ENCODE data around the gene CCDC12. TPM values are rescaled to one million over a fixed set of nuclear protein-coding genes. Genes with fewer than 3 reads are reported as not detected.

The CCDC12 gene
- 10 to 100 TPM; 57.0 to 59.1 TPM for total RNA-seq

DNA sequence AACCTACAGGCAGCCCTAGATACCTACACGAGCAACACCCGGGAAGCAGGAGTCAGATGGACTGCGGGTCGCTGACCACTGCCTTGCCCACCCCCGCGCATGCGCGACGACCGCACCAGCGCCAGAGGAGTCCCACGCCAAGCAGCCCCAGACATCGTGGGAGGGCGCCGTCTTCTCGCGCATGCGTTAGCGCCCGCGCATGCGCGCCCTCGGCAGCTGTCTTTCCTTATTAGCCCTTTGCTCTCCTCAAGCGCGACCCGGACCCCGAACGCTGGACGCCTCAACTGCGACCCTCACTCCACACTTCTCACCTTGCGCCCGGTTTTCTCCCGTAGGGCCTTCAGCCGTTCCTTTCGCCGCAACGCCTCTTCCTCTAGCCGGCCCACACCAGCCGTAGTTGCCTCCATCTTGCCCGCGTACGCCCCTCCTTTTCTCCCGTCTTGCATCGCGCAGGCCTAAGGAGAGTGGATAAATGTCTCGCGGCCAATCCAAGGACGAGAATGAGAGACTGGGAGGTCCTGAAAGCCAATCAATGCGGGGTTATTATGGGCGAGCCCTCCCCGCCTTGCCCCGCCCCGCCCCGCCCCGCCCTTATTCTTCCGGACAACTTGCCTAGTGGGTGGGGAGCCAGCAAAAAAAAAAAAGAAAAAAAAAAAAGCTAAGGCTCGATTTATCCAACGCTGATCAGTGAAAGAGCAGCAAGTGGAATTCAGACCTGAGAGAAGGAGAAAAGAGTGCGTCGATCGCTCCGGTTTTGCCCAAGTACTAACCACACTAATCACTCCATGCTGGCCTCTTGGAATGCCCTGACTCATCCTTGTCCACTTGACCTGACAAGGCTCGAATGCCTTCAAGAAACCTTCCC lies at the start of gene CCDC12:
CCDC12 (minus strand) TSS at position 420 of the 865 bp plus-strand sequence; CDS start at position 407, 13 bp downstream.
- POLR2A ChIA-PET: interaction anchor here (0.5 to 2.3 kb wide), 7 partner anchors 11 to 674 kb away, joined by 3 to 12 read pairs (median 5); no protein-coding TSS in a partner anchor
- CTCF ChIA-PET: interaction anchor here (0.7 to 1.2 kb wide), 6 partner anchors 11 to 71 kb away, joined by 3 to 7 read pairs (median 4); no protein-coding TSS in a partner anchor

DNA sequence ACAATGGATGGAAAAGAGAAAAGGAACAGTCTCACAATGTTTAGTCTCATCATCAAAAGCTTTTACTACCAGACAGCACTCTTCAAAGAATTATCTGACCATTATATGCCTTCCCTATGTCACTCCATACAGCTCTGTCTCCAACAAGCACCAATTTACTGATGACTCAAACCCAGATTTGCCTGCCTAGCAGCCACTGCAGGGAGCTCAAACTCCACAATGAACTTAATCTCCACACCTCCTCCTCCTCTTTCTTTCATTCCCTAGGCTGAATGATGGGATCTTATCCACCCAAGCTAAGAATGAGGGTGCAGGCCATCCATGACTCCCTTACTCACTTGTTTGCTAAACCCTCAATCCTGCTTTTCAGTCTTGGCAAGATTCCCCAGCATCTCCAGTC lies 48.4 kb upstream of the CCDC12 start:
- CTCF ChIA-PET: interaction anchor here (0.5 kb wide), 1 partner anchor 75 kb away, joined by 3 read pairs; no protein-coding TSS in a partner anchor
- POLR2A ChIA-PET: no interaction called here

GRCh38 chr3:47022641-47023071 lies 46.1 kb upstream of the CCDC12 start:
- ChIA-PET POLR2A (no interaction called here), CTCF (interaction anchor here (0.6 to 0.7 kb wide), 2 partner anchors 47 to 119 kb away, joined by 3 read pairs; no protein-coding TSS in a partner anchor)

DNA sequence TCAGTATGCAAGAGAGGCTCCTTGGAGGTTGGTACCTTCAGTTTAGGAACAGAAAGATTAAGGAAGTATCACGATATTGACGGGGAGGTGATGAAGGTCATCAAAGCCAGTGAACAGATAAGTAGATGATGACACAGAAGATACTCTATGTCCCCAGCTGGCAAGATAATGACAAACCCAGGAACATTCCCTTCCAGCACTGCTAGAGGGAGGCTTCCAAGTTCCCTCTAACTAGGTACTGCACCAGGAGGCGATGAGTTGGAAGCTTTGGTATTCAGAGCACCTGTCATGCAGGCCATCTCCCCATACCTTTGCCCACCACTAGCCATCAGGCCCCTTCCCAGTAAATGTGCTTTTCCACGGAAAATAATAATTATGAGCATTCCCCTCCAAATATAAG lies 43.8 kb upstream of the CCDC12 start:
- CTCF ChIA-PET: interaction anchor here (1.2 kb wide), 1 partner anchor 11 kb away, joined by 4 read pairs; no protein-coding TSS in a partner anchor
- POLR2A ChIA-PET: no interaction called here

DNA sequence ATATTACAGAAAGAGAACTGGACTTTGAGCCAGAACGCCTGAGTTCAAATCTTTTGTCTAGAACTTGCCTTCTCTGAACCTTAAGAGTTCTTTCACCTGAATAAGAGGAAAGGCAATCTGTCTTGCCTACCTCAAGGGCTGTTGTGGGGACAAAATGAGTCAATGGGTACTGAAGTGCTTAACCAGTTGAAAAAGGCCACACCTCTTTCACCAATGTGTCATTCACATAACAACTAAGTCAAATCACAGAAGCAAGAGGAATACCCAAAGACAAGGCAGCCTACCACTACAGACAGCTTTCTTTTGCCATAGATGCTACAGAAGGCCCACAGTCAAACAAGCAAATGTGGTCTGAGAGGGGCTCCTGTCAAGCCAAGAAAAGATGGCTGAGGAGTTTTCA lies 42.7 kb upstream of the CCDC12 start:
- POLR2A ChIA-PET: interaction anchor here (0.5 to 0.6 kb wide), 2 partner anchors 74 to 130 kb away, joined by 3 to 5 read pairs; no protein-coding TSS in a partner anchor
- CTCF ChIA-PET: interaction anchor here (0.8 kb wide), 1 partner anchor 17 kb away, joined by 3 read pairs; no protein-coding TSS in a partner anchor

- POLR2A ChIA-PET: no interaction called here
- CTCF ChIA-PET: no interaction called here
Measured at GRCh38 chr3:47018269-47018611, 41.7 kb upstream of the CCDC12 start.

GRCh38 chr3:47017504-47018268 lies 41.1 kb upstream of the CCDC12 start:
- POLR2A ChIA-PET: interaction anchor here (0.6 to 0.9 kb wide), 2 partner anchors 9 to 11 kb away, joined by 3 to 5 read pairs; no protein-coding TSS in a partner anchor
- CTCF ChIA-PET: no interaction called here

GRCh38 chr3:47016934-47017435 lies 40.4 kb upstream of the CCDC12 start:
- CTCF ChIA-PET: no interaction called here
- POLR2A ChIA-PET: interaction anchor here (0.5 to 0.9 kb wide), 3 partner anchors 8 to 17 kb away, joined by 3 to 5 read pairs (median 3); no protein-coding TSS in a partner anchor

GRCh38 chr3:47016086-47016933 lies 39.8 kb upstream of the CCDC12 start:
- POLR2A ChIA-PET: interaction anchor here (0.5 to 0.6 kb wide), 2 partner anchors 17 to 86 kb away, joined by 3 to 5 read pairs; no protein-coding TSS in a partner anchor

GRCh38 chr3:47015151-47015550 lies 38.6 kb upstream of the CCDC12 start:
- POLR2A ChIA-PET: no interaction called here
- CTCF ChIA-PET: no interaction called here

More at GRCh38 chr3:47016086-47016933, 39.8 kb upstream of the CCDC12 start:
- CTCF ChIA-PET: no interaction called here

DNA sequence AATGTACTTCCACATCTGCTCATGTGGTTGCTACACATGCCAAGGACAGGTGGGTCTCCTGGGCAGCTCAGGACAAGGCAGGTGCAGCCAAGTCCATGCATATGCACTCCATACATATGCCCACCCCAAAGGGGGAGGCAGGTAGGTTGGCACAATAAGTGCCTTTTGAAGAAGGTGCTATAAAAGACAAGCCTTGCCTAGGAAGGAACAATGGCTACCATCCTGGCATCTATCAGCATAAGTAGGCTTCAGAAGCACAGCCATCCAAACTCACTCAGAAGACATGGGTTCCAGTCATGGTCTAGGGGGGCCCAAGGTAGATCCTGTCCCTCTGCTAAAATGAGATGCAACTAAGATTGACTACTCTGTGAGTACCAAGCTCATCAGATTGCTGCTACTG lies 37.5 kb upstream of the CCDC12 start:
- ChIA-PET POLR2A (interaction anchor here (0.6 kb wide), 1 partner anchor 37 kb away, joined by 5 read pairs; no protein-coding TSS in a partner anchor), CTCF (no interaction called here)

GRCh38 chr3:47013231-47013630 lies 36.7 kb upstream of the CCDC12 start:
- ChIA-PET POLR2A (no interaction called here), CTCF (no interaction called here)

GRCh38 chr3:47012342-47013230 lies 36.0 kb upstream of the CCDC12 start:
- ChIA-PET POLR2A (no interaction called here), CTCF (interaction anchor here (0.6 kb wide), 1 partner anchor 349 kb away, joined by 3 read pairs; no protein-coding TSS in a partner anchor)

- ChIA-PET POLR2A (no interaction called here), CTCF (interaction anchor here (0.7 kb wide), 1 partner anchor 12 kb away, joined by 3 read pairs; no protein-coding TSS in a partner anchor)
Measured at GRCh38 chr3:47011371-47011770, 34.8 kb upstream of the CCDC12 start.

- ChIA-PET CTCF (interaction anchor here (0.7 to 0.9 kb wide), 2 partner anchors 12 to 116 kb away, joined by 3 read pairs; no protein-coding TSS in a partner anchor), POLR2A (interaction anchor here (0.6 kb wide), 1 partner anchor 31 kb away, joined by 3 read pairs; no protein-coding TSS in a partner anchor)
Measured at GRCh38 chr3:47010910-47011309, 34.4 kb upstream of the CCDC12 start.

DNA sequence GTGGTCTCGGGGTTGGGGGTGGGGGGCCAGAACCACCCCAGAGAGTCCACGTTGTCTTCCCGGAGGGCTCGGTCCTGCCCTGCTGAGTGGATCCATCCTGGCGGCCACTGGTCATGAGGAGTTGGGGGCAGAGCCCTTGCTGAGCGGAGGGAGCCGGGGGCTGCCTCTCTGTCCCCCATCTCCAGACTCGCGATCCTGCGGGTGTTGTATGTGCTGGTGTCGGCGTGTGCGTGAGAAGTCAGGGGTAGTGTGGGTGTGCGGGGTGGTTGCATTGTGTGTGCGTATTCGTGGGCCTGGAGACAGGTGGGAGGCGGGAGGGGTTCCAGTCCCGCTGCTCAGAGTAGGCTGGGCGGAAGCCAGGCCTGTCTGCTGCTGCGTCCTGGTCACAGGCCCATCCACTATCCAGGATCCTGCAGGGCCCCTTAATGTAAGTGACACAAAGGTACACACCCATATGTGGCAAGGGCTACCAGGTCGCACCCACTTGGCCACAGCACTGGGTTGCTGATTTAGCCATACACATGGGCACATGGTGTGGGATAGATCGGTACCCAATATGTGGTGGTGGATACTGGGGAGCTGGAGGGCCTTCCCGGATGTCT lies 33.7 kb upstream of the CCDC12 start:
- POLR2A ChIA-PET: interaction anchor here (0.6 to 1.2 kb wide), 2 partner anchors 30 kb away, joined by 3 to 9 read pairs; partner anchors contain the start of gene NBEAL2
- CTCF ChIA-PET: interaction anchor here (0.6 to 0.9 kb wide), 2 partner anchors 11 to 115 kb away, joined by 3 read pairs; no protein-coding TSS in a partner anchor
